ENCODE measurements around the gene TGFBR3L.

Gene TGFBR3L

DNA sequence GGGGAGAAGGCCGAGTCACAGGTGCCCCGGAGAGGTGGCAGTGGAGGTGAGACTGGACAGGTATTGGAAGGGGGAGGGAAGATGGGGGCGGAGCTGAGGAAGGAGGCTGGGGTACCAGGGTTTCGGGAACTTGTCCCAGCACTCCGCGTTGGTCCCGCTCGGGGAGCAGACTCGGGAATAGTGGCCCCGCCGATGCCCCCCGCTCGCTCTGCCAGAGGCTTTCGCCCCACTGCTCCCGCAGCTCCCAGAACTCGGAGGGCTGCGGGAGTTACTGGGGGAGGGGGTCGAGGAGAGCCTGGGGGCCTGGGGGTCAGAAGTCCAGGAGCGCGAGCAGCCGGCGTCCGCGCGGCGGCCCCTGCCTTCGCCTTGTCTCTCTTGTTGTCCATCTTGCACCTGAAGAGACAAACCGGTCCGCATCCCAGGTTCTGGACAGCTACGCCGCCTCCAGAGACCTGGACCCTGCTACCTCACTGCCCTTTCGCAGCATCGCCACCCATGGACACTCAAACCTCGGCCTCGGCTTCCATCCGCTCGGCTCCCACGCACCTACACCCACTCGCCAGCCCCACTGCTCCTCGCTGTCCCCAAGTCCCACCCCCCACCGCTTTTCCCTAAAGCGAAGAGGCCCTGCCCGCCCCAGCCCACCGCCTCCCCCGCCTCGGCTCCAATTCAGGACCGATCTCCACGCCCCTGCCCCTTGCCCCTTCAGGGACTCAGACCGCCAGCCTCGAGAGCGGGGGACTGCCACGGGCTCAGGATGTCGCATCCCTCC is 41.1 kb upstream of the TGFBR3L start:
- DNase-seq (ENCODE audit: low spot score in 2 of 2) (no peak), ATAC-seq (ENCODE audit: low read depth) (no peak)
- Mint-ChIP-seq H3K36me3 (peaks cover 5% of the 10 kb centered on the region), H3K4me3 (peak overlapping the region; percentile 39), H3K27me3 (peaks cover 26% of the 10 kb centered on the region), H3K27ac (no peak overlapping the region), H3K4me1 (peaks cover 28% of the 10 kb centered on the region), H3K9me3 (peaks cover 7% of the 10 kb centered on the region)

DNA sequence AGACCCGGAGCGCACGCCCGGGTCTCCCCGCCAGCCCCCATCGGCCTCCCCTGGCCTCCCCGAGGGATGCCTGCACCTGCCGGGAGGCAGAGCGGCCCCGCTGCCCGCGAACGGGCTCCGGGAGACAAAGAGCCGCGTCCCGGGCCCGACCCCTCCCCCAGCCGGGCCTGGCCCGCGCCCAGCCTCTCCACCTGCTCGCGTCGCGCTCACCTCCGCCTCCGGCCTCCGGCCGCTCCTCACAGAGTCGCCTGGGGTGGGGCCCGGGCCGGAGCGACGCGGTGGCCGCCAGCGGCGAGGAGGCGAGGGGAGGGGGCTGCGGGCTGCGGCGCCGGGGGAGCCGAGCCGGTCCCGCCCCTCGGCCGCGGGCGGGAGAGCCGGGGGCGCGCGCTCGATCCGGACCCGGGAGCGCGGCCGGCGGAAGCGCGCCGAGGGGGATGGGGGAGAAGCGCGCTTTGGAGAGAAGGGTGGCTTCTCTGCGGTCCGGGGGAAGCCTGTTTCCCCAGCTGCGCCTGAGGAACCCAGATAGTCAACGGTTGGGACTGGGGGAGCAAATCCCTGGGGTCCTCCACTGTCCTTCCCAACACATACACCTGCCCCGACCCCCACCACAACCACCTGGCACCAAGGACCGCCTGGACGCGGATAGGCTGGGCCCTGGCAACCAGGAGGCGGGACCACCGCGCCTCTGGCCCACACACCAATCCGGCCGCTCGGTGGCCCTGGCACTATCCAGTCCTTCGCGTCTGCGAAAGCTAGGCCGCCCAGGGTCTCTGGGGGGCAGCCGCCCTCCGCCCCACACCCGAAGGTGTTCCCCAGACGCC is 40.3 kb upstream of the TGFBR3L start, which contains the start of gene PRR36:
TSS of gene PRR36 (minus strand) at position 315 of the 821 bp plus-strand sequence. CDS start 701 bp downstream, outside the sequence.
- DNase-seq (ENCODE audit: low spot score in 2 of 2) (peak in 1 of 2 donors; percentile 47), ATAC-seq (ENCODE audit: low read depth) (no peak)
- Mint-ChIP-seq H3K27me3 (peaks cover 26% of the 10 kb centered on the region), H3K36me3 (peaks cover 5% of the 10 kb centered on the region), H3K4me1 (peaks cover 23% of the 10 kb centered on the region), H3K27ac (no peak within 1 kb of the TSS), H3K9me3 (peaks cover 7% of the 10 kb centered on the region), H3K4me3 (peak within 1 kb of the TSS; percentile 39)

- peaks cover 5% of the 10 kb centered on the region for H3K36me3 Mint-ChIP-seq
- no peak overlapping the region for H3K27ac Mint-ChIP-seq
- no peak overlapping the region for H3K4me3 Mint-ChIP-seq
- no peak for DNase-seq (ENCODE audit: low spot score in 2 of 2)
- ATAC-seq (ENCODE audit: low read depth) = no peak
- peaks cover 7% of the 10 kb centered on the region for H3K9me3 Mint-ChIP-seq
- H3K27me3 Mint-ChIP-seq = peaks cover 26% of the 10 kb centered on the region
- peaks cover 23% of the 10 kb centered on the region for H3K4me1 Mint-ChIP-seq
Observed at GRCh38 chr19:7874897-7875273, 39.7 kb upstream of the TGFBR3L start.

DNA sequence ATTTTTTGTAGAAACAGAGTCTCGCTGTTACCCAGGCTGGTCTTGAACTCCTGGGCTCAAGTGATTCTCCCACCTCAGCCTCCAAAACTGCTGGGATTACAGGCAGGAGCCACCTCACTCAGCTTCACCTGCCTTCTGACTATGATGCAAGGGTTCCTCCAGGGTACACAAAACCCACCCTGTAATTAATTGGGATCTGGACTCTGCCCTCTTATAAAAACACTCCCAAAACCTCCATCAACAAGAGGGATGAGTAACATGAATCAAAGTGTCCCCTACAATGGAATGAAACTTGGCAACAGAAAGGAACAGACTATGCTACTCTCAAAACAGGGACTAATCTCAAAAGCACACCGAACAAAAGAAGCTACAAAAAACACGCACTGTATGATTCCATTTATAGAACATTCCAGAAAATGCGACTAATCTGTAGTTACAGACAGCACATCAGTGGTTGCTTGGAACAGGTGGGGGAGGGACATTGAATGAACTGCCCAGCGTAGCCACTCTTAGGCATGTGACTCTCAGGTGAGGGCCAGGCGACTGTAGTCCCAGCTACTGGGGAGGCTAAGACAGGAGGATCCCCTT is 37.3 kb upstream of the TGFBR3L start:
- DNase-seq (ENCODE audit: low spot score in 2 of 2) (no peak), ATAC-seq (ENCODE audit: low read depth) (no peak)
- H3K4me3 Mint-ChIP-seq = no peak overlapping the region
- no peak overlapping the region for H3K27ac Mint-ChIP-seq
- no peaks in the 10 kb centered on the region for H3K36me3 Mint-ChIP-seq
- no peaks in the 10 kb centered on the region for H3K9me3 Mint-ChIP-seq
- H3K27me3 Mint-ChIP-seq = peaks cover 11% of the 10 kb centered on the region
- H3K4me1 Mint-ChIP-seq = peaks cover 4% of the 10 kb centered on the region

DNA sequence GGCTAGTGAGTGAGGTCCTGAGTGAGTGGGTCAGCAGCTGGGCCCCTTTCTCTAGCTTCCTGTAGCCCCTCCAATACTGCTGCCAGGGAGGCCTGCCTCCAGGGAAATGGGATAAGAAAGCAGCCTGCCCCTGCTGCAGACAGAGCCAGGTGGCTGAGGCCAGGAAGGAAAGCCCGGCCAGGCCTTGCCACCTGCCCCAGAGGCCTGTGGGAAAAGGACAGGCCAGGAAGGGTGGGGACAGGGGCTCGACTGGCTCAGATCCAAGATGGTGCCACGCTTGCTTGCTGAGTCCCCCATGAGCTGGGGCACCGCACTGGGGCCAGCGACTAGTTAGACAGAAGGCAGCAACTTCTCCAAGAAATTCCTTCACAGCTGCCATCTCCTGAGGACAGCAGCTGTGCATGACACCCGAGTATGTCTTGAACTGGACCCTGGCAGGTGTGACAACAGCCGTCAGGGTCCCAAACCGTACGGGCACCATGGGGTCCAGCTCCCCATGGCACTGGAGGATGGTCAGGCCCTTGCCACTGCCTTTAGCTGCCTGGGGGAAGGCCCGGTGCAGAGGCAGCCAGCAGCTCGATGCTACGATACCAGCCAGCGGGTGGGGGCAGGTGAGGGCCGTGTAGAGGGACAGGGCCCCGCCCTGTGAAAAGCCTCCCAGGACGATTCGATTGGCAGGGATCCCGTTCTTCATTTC is 35.4 kb upstream of the TGFBR3L start:
- Mint-ChIP-seq H3K4me1 (peaks cover 3% of the 10 kb centered on the region), H3K27me3 (peaks cover 8% of the 10 kb centered on the region), H3K36me3 (peaks cover 2% of the 10 kb centered on the region), H3K27ac (no peak overlapping the region), H3K4me3 (no peak overlapping the region), H3K9me3 (peaks cover 2% of the 10 kb centered on the region)
- ATAC-seq (ENCODE audit: low read depth) = no peak
- no peak for DNase-seq (ENCODE audit: low spot score in 2 of 2)

- peaks cover 2% of the 10 kb centered on the region for H3K9me3 Mint-ChIP-seq
- peaks cover 3% of the 10 kb centered on the region for H3K4me1 Mint-ChIP-seq
- H3K27ac Mint-ChIP-seq = no peak overlapping the region
- no peak overlapping the region for H3K4me3 Mint-ChIP-seq
- no peak for ATAC-seq (ENCODE audit: low read depth)
- no peak for DNase-seq (ENCODE audit: low spot score in 2 of 2)
- H3K36me3 Mint-ChIP-seq = peaks cover 2% of the 10 kb centered on the region
- peaks cover 8% of the 10 kb centered on the region for H3K27me3 Mint-ChIP-seq
Observed at GRCh38 chr19:7879836-7880235, 34.8 kb upstream of the TGFBR3L start.

- Mint-ChIP-seq H3K36me3 (peaks cover 2% of the 10 kb centered on the region), H3K27me3 (peaks cover 7% of the 10 kb centered on the region), H3K4me3 (no peak overlapping the region), H3K27ac (no peak overlapping the region), H3K4me1 (peaks cover 3% of the 10 kb centered on the region), H3K9me3 (peaks cover 2% of the 10 kb centered on the region)
- no peak for ATAC-seq (ENCODE audit: low read depth)
- DNase-seq (ENCODE audit: low spot score in 2 of 2) = no peak
Observed at GRCh38 chr19:7881910-7882309, 32.7 kb upstream of the TGFBR3L start.

DNA sequence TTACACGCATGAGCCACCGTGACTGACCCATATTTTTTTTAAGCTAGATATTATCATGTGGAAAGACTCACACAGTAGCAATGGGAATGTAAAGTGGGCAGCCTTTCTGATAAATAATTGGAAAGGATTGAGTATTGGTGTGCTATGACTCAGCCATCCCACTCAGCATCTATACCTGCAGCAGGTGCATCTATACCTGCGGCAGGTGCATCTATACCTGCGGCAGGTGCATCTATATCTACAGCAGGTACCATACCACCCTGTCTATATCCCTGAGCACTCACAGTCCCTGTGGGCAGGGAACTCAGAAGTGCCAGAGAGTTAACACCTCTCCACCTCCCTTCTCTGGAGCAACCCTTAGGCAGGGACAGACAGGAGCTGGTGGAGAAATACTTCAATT is 31.5 kb upstream of the TGFBR3L start:
- ATAC-seq (ENCODE audit: low read depth) = no peak
- no peak overlapping the region for H3K27ac Mint-ChIP-seq
- no peak for DNase-seq (ENCODE audit: low spot score in 2 of 2)
- peaks cover 3% of the 10 kb centered on the region for H3K4me1 Mint-ChIP-seq
- H3K9me3 Mint-ChIP-seq = peaks cover 2% of the 10 kb centered on the region
- H3K4me3 Mint-ChIP-seq = no peak overlapping the region
- H3K36me3 Mint-ChIP-seq = peaks cover 2% of the 10 kb centered on the region
- H3K27me3 Mint-ChIP-seq = peaks cover 7% of the 10 kb centered on the region

DNA sequence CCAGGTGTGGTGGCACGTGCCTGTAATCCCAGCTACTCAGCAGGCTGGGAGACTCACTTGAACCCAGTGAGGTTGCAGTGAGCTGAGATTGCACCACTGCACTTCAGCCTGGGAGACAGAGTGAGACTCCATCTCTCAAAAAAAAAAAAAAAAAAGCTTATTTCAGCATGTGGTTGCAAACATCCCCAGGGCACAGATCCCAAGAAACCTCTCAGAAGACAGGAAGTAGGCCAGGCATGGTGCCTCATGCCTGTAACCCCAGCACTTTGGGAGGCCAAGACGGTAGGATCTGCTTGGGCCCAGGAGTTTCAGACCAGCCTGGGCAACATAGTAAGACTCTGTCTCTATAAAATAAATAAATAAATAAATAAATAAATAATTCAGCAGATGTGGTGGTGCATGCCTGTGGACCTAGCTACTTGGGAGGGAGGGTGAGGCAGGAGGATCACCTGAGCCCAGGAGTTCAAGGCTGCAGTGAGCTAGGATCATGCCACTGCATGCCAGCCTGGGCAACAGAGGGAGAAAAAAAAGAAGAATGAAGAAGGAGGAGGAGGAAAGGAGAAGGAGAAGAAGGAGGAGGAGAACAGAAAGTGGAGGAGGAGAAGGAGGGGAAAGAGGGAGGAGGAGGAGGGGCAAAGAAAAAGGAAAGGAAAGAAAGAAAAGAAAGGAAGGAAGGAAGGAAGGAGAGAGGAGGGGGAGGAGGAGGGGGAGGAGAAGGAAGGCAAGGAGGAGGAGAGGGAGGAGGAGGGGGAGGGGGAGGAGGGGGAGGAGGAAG is 30.6 kb upstream of the TGFBR3L start:
- Mint-ChIP-seq H3K36me3 (peaks cover 2% of the 10 kb centered on the region), H3K4me3 (no peak overlapping the region), H3K27me3 (peaks cover 9% of the 10 kb centered on the region), H3K27ac (no peak overlapping the region), H3K9me3 (peaks cover 2% of the 10 kb centered on the region), H3K4me1 (peaks cover 3% of the 10 kb centered on the region)
- no peak for DNase-seq (ENCODE audit: low spot score in 2 of 2)
- no peak for ATAC-seq (ENCODE audit: low read depth)

DNA sequence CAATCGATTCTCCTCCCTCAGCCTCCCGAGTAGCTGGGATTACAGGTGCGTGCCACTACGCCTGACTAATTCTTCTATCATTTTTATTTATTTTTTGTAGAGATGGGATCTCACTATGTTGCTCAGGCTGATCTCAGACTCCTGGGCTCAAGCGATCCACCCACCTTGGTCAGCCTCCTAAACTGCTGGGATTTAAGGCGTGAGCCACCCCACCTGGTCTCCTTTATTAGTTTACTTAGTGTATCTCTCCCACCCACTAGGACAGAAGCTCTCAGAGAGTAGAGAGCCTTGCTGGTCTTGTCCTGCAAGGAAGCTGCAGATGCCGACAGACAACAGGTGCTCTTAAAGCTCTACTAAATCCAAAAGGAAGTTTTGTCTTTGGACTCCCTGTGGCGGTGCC is 28.8 kb upstream of the TGFBR3L start:
- no peak overlapping the region for H3K4me3 Mint-ChIP-seq
- H3K27ac Mint-ChIP-seq = no peak overlapping the region
- H3K27me3 Mint-ChIP-seq = peaks cover 13% of the 10 kb centered on the region

DNA sequence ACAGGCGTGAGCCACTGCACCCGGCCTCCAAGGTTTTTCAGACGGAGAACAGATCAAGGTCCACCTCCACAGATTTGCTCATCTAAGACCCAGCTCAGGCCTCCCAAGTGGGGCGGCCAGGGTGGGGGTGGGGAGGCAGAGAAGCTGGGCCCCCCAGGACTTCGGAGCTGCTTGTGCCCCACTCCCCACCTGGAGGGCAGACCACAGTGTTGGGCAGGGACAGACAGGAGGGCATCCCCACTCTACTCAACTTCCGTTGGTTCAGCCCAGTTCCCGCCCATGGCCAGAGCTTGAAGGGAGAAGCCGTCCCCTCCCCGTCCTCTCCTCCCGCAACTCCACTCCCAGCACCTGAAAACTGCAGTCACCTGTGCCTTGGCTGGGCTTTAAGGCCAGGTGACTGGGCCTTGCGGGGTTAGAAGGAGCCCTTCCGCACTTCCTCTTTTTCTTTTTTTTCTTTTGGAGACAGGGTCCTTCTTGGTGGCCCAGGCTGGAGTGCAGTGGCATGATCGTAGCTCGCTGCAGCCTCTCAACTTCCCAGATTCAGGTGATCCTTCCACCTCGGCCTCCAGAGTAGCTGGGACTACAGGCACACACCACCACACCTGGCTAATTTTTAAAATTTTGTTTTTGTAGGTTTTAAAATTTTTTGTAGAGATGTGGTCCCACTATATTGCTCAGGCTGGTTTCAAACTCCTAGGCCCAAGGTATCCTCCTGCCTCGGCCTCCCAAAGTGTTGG is 27.1 kb upstream of the TGFBR3L start:
- Mint-ChIP-seq H3K4me1 (peaks cover 3% of the 10 kb centered on the region), H3K36me3 (peaks cover 2% of the 10 kb centered on the region), H3K27me3 (peaks cover 11% of the 10 kb centered on the region), H3K4me3 (no peak overlapping the region), H3K27ac (no peak overlapping the region), H3K9me3 (peaks cover 2% of the 10 kb centered on the region)
- ATAC-seq (ENCODE audit: low read depth) (no peak), DNase-seq (ENCODE audit: low spot score in 2 of 2) (no peak)

More for the DNA sequence above, 28.8 kb upstream of the TGFBR3L start:
- ATAC-seq (ENCODE audit: low read depth) (no peak), DNase-seq (ENCODE audit: low spot score in 2 of 2) (no peak)
- H3K9me3 Mint-ChIP-seq = peaks cover 2% of the 10 kb centered on the region
- H3K4me1 Mint-ChIP-seq = peaks cover 3% of the 10 kb centered on the region
- H3K36me3 Mint-ChIP-seq = peaks cover 2% of the 10 kb centered on the region

DNA sequence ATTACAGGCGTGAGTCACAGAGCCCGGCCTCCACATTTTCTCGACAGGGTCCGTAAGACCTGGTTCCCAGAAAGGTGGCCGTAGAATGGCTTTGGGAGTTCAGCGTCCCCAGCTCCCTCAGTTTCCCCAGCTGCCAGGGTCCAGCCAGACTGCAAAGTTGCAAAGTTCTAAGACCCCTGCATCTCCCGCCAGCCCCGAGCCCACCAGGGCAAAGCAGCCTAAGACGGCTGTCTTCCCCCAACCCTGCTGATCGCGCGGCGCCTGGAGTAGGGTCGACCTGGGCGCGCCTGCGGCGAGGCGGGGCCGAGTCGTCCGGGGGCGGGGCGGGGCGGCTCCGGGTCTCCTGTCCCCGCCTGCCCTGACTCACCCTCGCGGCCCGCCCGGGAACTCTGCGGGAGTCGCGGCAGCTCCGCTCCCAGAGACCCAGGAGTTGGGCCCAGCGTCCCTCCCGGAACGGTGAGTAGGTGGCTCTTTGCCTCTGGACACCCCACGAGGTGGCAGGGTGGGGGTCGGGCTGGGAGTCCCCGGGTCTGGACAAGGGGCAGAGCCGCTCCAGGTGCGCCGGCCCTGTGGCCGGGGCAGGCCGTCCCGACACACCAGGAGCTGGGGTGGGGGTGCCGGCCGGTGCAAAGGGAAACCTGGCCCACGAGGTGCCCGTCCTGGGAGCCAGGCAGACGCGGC is 26.3 kb upstream of the TGFBR3L start, which contains the start of gene LRRC8E:
TSS of gene LRRC8E (plus strand) at position 366 of the 681 bp plus-strand sequence. CDS start 7,094 bp downstream, outside the sequence.
- DNase-seq (ENCODE audit: low spot score in 2 of 2) (no peak), ATAC-seq (ENCODE audit: low read depth) (no peak)
- Mint-ChIP-seq H3K4me1 (peaks cover 3% of the 10 kb centered on the region), H3K27ac (no peak within 1 kb of the TSS), H3K36me3 (peaks cover 2% of the 10 kb centered on the region), H3K4me3 (no peak within 1 kb of the TSS), H3K9me3 (peaks cover 2% of the 10 kb centered on the region), H3K27me3 (peaks cover 11% of the 10 kb centered on the region)
